CD4-positive, alpha-beta T cell treated with Interleukin-6 at 100 ng/mL for 8 hours (primary cell): Measurements from ENCODE around the gene SH2D7.

Source experiments
- DNase-seq: peaks from one replicate; pipeline ENCODE4 v3.0.0-alpha.2; 2020; ENCODE audit warnings: mixed read lengths, low spot score

SH2D7 gene

GRCh38 chr15:78092261-78093041 is at the start of gene SH2D7:
SH2D7 (plus strand) TSS chr15:78092561; CDS start chr15:78092585, 24 bp downstream.
- DNase-seq = no peak

- peak; percentile 30 for DNase-seq
Measured at GRCh38 chr15:78044407-78045155, 47.8 kb upstream of the SH2D7 start.

- DNase-seq = no peak
Measured at GRCh38 chr15:78045189-78045588, 47.2 kb upstream of the SH2D7 start.

- peak; percentile 35 for DNase-seq
Measured at GRCh38 chr15:78046796-78047341, 45.5 kb upstream of the SH2D7 start.

- peak; percentile 29 for DNase-seq
Measured at GRCh38 chr15:78047761-78048627, 44.4 kb upstream of the SH2D7 start.

GRCh38 chr15:78048628-78048920 is 43.8 kb upstream of the SH2D7 start:
- DNase-seq = no peak

GRCh38 chr15:78049691-78050440 is 42.5 kb upstream of the SH2D7 start:
- peak; percentile 56 for DNase-seq

- DNase-seq = no peak
Measured at GRCh38 chr15:78050441-78050809, 41.9 kb upstream of the SH2D7 start.

GRCh38 chr15:78050826-78051225 is 41.5 kb upstream of the SH2D7 start:
- no peak for DNase-seq

GRCh38 chr15:78051596-78051995 is 40.8 kb upstream of the SH2D7 start:
- no peak for DNase-seq

- no peak for DNase-seq
Measured at GRCh38 chr15:78052001-78052401, 40.4 kb upstream of the SH2D7 start.

- DNase-seq = no peak
Measured at GRCh38 chr15:78052545-78052944, 39.8 kb upstream of the SH2D7 start.

- no peak for DNase-seq
Measured at GRCh38 chr15:78054518-78054917, 37.8 kb upstream of the SH2D7 start.

- peak; percentile 50 for DNase-seq
Measured at GRCh38 chr15:78054966-78055365, 37.4 kb upstream of the SH2D7 start.

- DNase-seq = no peak
Measured at GRCh38 chr15:78055919-78056713, 36.2 kb upstream of the SH2D7 start.

GRCh38 chr15:78056714-78057269 is 35.6 kb upstream of the SH2D7 start:
- DNase-seq = no peak

- no peak for DNase-seq
Measured at GRCh38 chr15:78057803-78058202, 34.6 kb upstream of the SH2D7 start.

GRCh38 chr15:78058401-78058935 is 33.9 kb upstream of the SH2D7 start:
- DNase-seq = no peak

- DNase-seq = no peak
Measured at GRCh38 chr15:78059110-78059839, 33.1 kb upstream of the SH2D7 start.
